IgD-negative memory B cell (primary cell): ENCODE data around the gene KRT4. TPM values are rescaled to one million over a fixed set of nuclear protein-coding genes. Genes with fewer than 3 reads are reported as not detected.

Source experiments
- H3K27ac Mint-ChIP-seq, 3 donors: one replicate each; pipeline ENCODE4 v1.8.0; 2020 to 2022; ENCODE audit warnings: mild to moderate bottlenecking in 3 of 3, mixed read lengths in 3 of 3, moderate library complexity in 1 of 3
- H3K27me3 Mint-ChIP-seq: one replicate; pipeline ENCODE4 v1.8.0; 2021; ENCODE audit warnings: mixed read lengths
- H3K36me3 Mint-ChIP-seq: one replicate; pipeline ENCODE4 v1.8.0; 2020; ENCODE audit warnings: mild to moderate bottlenecking, mixed read lengths
- H3K4me1 Mint-ChIP-seq, 3 donors: one replicate each; pipeline ENCODE4 v1.8.0; 2020 to 2022; ENCODE audit warnings: mixed read lengths in 3 of 3, mild to moderate bottlenecking in 1 of 3
- H3K4me3 Mint-ChIP-seq, 4 donors: one replicate each; pipeline ENCODE4 v1.8.0; 2020 to 2022; ENCODE audit warnings: mild to moderate bottlenecking in 4 of 4, mixed read lengths in 4 of 4, moderate library complexity in 3 of 4
- H3K9me3 Mint-ChIP-seq, 3 donors: one replicate each; pipeline ENCODE4 v1.8.0; 2020 to 2021; ENCODE audit warnings: mixed read lengths in 3 of 3, mild to moderate bottlenecking in 1 of 3
- polyA plus RNA-seq: library from polyadenylated mRNA; unstranded; fragments of 300-500 nt; fragmentation: Illumina TruSeq; gene quantifications from one replicate; pipeline ENCODE4 v1.2.3, GENCODE V29; 2021

The KRT4 gene
- polyA plus RNA-seq, 1 donor from 2014 or later, result not detected

GRCh38 chr12:52788192-52788875 is 25.6 kb downstream of the KRT4 start:
- H3K4me3 Mint-ChIP-seq, result no peak overlapping the region
- no peak overlapping the region for H3K27ac Mint-ChIP-seq
- H3K9me3 Mint-ChIP-seq, result peaks cover 0 to 3% (median 1%) of the 10 kb centered on the region in 3 donors
- H3K4me1 Mint-ChIP-seq, result peaks cover 0 to 9% (median 0%) of the 10 kb centered on the region in 3 donors
- H3K36me3 Mint-ChIP-seq, result no peaks in the 10 kb centered on the region
- peaks cover 24% of the 10 kb centered on the region for H3K27me3 Mint-ChIP-seq

GRCh38 chr12:52787324-52788191 is 26.4 kb downstream of the KRT4 start:
- Mint-ChIP-seq H3K9me3 (peaks cover 0 to 3% (median 1%) of the 10 kb centered on the region in 3 donors), H3K4me3 (no peak overlapping the region), H3K4me1 (peaks cover 0 to 9% (median 0%) of the 10 kb centered on the region in 3 donors), H3K27me3 (peaks cover 21% of the 10 kb centered on the region), H3K36me3 (no peaks in the 10 kb centered on the region), H3K27ac (no peak overlapping the region)

- Mint-ChIP-seq H3K9me3 (peaks cover 0 to 3% (median 1%) of the 10 kb centered on the region in 3 donors), H3K27me3 (peaks cover 14% of the 10 kb centered on the region), H3K36me3 (no peaks in the 10 kb centered on the region), H3K27ac (no peak overlapping the region), H3K4me3 (no peak overlapping the region), H3K4me1 (peaks cover 0 to 6% (median 0%) of the 10 kb centered on the region in 3 donors)
Measured at GRCh38 chr12:52784909-52785308, 29.0 kb downstream of the KRT4 start.

- Mint-ChIP-seq H3K9me3 (peaks cover 0 to 3% (median 1%) of the 10 kb centered on the region in 3 donors), H3K27ac (no peak overlapping the region), H3K27me3 (peaks cover 5% of the 10 kb centered on the region), H3K4me1 (no peaks in the 10 kb centered on the region), H3K4me3 (no peak overlapping the region), H3K36me3 (no peaks in the 10 kb centered on the region)
Measured at GRCh38 chr12:52783563-52784316, 30.2 kb downstream of the KRT4 start.

- H3K36me3 Mint-ChIP-seq, result no peaks in the 10 kb centered on the region
- H3K27ac Mint-ChIP-seq, result no peak overlapping the region
- H3K4me3 Mint-ChIP-seq, result no peak overlapping the region
- peaks cover 2% of the 10 kb centered on the region for H3K27me3 Mint-ChIP-seq
- no peaks in the 10 kb centered on the region for H3K4me1 Mint-ChIP-seq
- peaks cover 0 to 3% (median 1%) of the 10 kb centered on the region in 3 donors for H3K9me3 Mint-ChIP-seq
Measured at GRCh38 chr12:52782502-52782901, 31.4 kb downstream of the KRT4 start.

GRCh38 chr12:52781399-52782082 is 32.4 kb downstream of the KRT4 start:
- H3K4me1 Mint-ChIP-seq, result no peaks in the 10 kb centered on the region
- H3K9me3 Mint-ChIP-seq, result peaks cover 0 to 3% (median 1%) of the 10 kb centered on the region in 3 donors
- no peak overlapping the region for H3K27ac Mint-ChIP-seq
- H3K36me3 Mint-ChIP-seq, result no peaks in the 10 kb centered on the region
- peaks cover 4% of the 10 kb centered on the region for H3K27me3 Mint-ChIP-seq
- no peak overlapping the region for H3K4me3 Mint-ChIP-seq

- Mint-ChIP-seq H3K27ac (no peak overlapping the region), H3K36me3 (no peaks in the 10 kb centered on the region), H3K4me3 (no peak overlapping the region), H3K27me3 (peaks cover 3% of the 10 kb centered on the region), H3K4me1 (no peaks in the 10 kb centered on the region), H3K9me3 (no peaks in the 10 kb centered on the region)
Measured at GRCh38 chr12:52779914-52780313, 34.0 kb downstream of the KRT4 start.

GRCh38 chr12:52778833-52779232 is 35.1 kb downstream of the KRT4 start:
- H3K27ac Mint-ChIP-seq, result no peak overlapping the region
- no peaks in the 10 kb centered on the region for H3K36me3 Mint-ChIP-seq
- H3K4me1 Mint-ChIP-seq, result no peaks in the 10 kb centered on the region
- H3K4me3 Mint-ChIP-seq, result no peak overlapping the region
- no peaks in the 10 kb centered on the region for H3K9me3 Mint-ChIP-seq
- peaks cover 3% of the 10 kb centered on the region for H3K27me3 Mint-ChIP-seq

- H3K27me3 Mint-ChIP-seq, result peaks cover 7% of the 10 kb centered on the region
- H3K36me3 Mint-ChIP-seq, result no peaks in the 10 kb centered on the region
- H3K9me3 Mint-ChIP-seq, result no peaks in the 10 kb centered on the region
- no peak overlapping the region for H3K27ac Mint-ChIP-seq
- no peak overlapping the region for H3K4me3 Mint-ChIP-seq
- H3K4me1 Mint-ChIP-seq, result no peaks in the 10 kb centered on the region
Measured at GRCh38 chr12:52777566-52777965, 36.4 kb downstream of the KRT4 start.

- no peaks in the 10 kb centered on the region for H3K36me3 Mint-ChIP-seq
- no peak within 1 kb of the TSS for H3K4me3 Mint-ChIP-seq
- no peaks in the 10 kb centered on the region for H3K4me1 Mint-ChIP-seq
- H3K27me3 Mint-ChIP-seq, result peaks cover 7% of the 10 kb centered on the region
- H3K9me3 Mint-ChIP-seq, result no peaks in the 10 kb centered on the region
- no peak within 1 kb of the TSS for H3K27ac Mint-ChIP-seq
Measured at GRCh38 chr12:52776913-52777395, 37.0 kb downstream of the KRT4 start, which contains the start of gene KRT76. Gene KRT76, minus strand, starts transcription at chr12:52777345. Its CDS starts 54 bp downstream, at chr12:52777291.

GRCh38 chr12:52776435-52776834 is 37.5 kb downstream of the KRT4 start:
- no peak overlapping the region for H3K27ac Mint-ChIP-seq
- no peaks in the 10 kb centered on the region for H3K9me3 Mint-ChIP-seq
- H3K4me1 Mint-ChIP-seq, result no peaks in the 10 kb centered on the region
- H3K36me3 Mint-ChIP-seq, result no peaks in the 10 kb centered on the region
- no peak overlapping the region for H3K4me3 Mint-ChIP-seq
- peaks cover 7% of the 10 kb centered on the region for H3K27me3 Mint-ChIP-seq

GRCh38 chr12:52774629-52775250 is 39.2 kb downstream of the KRT4 start:
- Mint-ChIP-seq H3K4me3 (no peak overlapping the region), H3K27ac (no peak overlapping the region), H3K4me1 (no peaks in the 10 kb centered on the region)

GRCh38 chr12:52772772-52773171 is 41.1 kb downstream of the KRT4 start:
- no peak overlapping the region for H3K27ac Mint-ChIP-seq
- no peaks in the 10 kb centered on the region for H3K4me1 Mint-ChIP-seq
- H3K4me3 Mint-ChIP-seq, result no peak overlapping the region
- peaks cover 0 to 1% (median 0%) of the 10 kb centered on the region in 3 donors for H3K9me3 Mint-ChIP-seq
- peaks cover 11% of the 10 kb centered on the region for H3K27me3 Mint-ChIP-seq
- H3K36me3 Mint-ChIP-seq, result no peaks in the 10 kb centered on the region

More at GRCh38 chr12:52774629-52775250, 39.2 kb downstream of the KRT4 start:
- H3K27me3 Mint-ChIP-seq, result peaks cover 7% of the 10 kb centered on the region
- no peaks in the 10 kb centered on the region for H3K36me3 Mint-ChIP-seq
- H3K9me3 Mint-ChIP-seq, result peaks cover 0 to 1% (median 0%) of the 10 kb centered on the region in 3 donors

GRCh38 chr12:52772188-52772587 is 41.7 kb downstream of the KRT4 start:
- H3K36me3 Mint-ChIP-seq, result no peaks in the 10 kb centered on the region
- peaks cover 13% of the 10 kb centered on the region for H3K27me3 Mint-ChIP-seq

More at GRCh38 chr12:52772188-52772587, 41.7 kb downstream of the KRT4 start:
- H3K9me3 Mint-ChIP-seq, result peaks cover 0 to 1% (median 0%) of the 10 kb centered on the region in 3 donors
- H3K27ac Mint-ChIP-seq, result no peak overlapping the region
- H3K4me3 Mint-ChIP-seq, result no peak overlapping the region
- H3K4me1 Mint-ChIP-seq, result no peaks in the 10 kb centered on the region
